NK-92 (cell line): ENCODE data around the gene SHKBP1.

Source experiments
- DNase-seq: peaks from one replicate; lab custom pipeline; 2025; ENCODE audit not compliant: unreplicated experiment; lab: John Stamatoyannopoulos, UW

The SHKBP1 gene

DNA sequence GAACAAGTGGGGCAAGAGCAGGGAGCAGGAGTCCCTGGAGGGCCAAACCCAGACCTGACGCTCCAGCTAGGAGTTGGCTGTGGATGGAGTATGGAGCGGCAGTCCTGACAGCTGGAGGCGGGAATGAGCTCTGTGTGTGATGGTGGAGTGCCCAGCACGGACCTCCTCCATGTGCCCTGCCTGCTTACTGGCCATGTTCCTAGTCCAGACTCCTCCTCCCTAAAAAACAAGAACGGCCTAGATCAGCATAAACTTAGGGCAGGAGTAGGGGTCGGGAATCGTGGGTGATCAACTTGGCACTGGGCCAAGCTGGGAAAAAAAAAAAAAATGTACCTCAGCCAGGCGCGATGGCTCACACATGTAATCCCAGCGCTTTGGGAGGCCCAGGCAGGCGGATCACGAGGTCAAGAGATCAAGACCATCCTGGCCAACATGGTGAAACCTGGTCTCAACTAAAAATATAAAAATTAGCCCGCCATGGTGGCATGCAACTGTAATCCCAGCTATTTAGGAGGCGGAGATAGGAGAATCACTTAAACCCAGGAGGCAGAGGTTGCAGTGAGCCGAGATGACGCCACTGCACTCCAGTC lies 54.0 kb downstream of the SHKBP1 start:
- no peak for DNase-seq

DNA sequence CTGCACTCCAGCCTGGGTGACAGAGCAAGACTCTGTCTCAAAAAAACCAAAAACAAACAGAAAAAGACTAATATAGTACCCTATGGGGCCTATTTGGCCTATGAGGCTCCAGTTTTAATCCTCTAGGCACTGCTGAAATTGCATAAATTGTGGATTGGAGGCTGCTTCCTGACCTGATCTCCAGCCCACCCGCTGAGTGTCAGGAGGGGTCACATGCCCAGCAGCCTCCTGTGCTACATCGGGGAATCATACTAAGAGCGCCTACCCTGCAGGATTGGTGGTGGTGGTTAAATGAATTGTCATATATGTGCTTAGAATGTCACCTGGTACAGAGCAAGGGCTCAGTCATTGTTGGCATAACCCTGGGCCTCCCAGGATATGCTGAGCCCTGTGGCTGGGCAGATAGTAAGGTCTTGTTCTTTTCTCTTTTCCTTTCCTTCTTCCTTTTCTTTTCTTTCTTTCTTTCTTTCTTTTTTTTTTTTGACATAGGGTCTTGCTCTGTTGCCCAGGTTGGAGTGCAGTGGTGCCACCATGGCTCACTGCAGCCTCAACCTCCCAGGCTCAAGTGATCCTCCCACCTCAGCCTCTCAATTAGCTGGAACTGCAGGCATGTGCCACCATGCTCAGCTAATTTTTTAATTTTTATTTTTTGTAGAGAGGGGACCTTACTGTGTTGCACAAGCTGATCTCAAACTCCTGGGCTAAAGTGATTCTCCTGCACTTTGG lies 55.8 kb downstream of the SHKBP1 start:
- no peak for DNase-seq

DNA sequence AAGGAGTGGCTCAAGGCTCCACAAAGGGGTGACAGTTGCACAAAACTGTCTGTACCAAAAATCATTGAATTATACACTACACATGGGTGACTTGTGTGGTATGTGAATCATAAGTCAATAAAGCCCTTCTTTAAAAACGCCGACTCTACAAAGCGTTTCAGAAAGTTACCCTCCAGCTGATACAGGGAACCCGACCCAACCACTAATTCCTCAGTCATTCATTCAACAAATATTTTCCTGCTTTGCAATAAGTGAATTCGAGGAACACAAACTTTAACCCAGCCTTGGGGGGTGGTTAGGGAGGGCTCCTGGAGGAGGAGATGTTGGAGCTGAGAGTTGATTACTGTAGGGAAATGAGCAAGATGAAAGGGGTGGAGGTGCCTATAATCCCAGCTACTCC lies 56.5 kb downstream of the SHKBP1 start:
- DNase-seq, result no peak

DNA sequence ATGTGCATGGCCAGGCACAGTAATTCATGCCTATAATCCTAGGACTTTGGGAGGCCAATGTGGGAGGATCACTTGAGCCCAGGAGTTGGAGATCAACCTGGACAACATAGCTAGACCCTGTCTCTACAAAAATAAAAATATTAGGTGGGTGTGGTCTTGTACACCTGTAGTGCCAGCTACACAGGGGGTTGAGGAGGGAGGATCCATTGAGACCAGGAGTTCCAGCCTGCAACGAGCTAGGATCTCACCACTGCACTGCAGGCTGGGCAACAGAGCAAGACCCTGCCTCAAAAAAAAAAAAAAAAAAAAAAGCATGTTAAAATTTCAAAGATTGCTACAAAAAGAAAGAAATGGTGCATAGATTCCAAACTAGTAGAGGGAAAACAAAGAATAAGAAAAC lies 61.7 kb downstream of the SHKBP1 start:
- DNase-seq, result no peak

DNA sequence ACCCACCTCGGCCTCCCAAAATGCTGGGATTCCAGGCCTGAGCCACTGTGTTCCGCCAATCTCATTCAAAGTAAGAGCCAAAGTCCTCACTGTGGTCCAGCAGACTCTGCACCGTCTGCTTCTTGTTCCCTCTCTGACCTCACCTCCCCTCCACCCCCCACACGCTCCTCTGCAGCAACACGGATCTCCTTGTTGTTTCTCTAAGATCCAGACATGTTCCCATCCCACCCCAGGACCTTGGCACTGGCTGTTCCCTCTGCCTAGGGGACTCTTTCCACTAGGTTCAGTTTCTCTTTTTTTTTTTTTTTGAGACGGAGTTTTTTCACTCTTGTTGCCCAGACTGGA lies 62.9 kb downstream of the SHKBP1 start:
- DNase-seq, result no peak

DNA sequence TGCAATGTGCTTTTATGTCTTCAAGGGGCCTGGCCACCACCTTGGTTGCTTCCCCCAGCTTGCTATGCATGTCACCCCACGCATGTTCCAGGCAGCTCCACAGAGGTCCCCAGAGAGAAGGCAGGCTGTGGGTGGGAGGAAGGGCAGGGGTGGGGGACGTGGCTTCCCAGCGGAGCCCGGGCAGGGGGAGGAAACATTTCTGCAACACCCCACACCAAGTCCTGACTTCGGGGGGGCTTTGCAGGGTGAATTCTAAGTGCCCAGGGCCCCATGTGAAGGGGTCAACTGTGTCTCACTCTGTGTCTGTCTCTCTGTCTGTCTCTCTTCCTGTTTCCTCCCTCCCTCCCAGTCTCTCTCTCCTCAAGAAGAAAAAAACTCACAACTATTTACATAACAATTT lies 64.1 kb downstream of the SHKBP1 start:
- DNase-seq, result no peak
